ENCODE results near the gene RASGRP3.
"Not testable (repeated sequence)": the region's sequence is repeated elsewhere in the genome, so short reads cannot be mapped to it uniquely, and the experiment has no call there.

The RASGRP3 gene

DNA sequence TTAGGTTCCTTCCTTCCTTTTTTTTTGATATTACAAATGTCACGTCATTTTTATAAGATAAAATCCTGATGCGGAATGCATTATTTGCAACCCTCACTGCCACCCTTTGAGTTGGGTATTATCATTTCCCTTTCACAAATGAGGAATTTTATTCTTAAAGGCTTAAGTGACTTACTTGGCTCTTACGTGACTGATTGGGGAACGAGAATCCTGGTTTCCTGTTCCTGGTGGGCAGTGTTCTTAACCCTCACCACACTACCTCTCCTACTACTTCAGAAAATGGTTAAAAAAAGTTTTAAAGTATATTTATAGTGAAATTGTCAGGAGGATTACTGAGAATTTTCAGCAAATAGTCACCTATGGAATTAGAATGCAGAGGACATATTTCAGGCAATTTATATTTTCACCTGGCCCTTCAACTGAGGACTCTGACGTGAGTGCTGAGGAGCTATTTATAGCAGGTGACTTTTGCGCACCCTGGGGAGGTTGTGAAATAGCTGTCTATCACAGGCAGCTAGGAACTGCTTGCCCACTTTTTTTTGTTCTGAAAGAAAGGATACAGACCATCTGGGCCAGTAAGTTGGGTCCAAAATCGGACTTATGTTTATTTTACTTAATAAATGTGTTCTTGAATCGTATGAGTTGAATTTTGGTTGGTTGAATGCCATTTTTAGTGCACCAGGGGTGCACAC, 18.7 kb upstream of the RASGRP3 start:
- DNase-seq (ENCODE audit: low read depth), result no peak

DNA sequence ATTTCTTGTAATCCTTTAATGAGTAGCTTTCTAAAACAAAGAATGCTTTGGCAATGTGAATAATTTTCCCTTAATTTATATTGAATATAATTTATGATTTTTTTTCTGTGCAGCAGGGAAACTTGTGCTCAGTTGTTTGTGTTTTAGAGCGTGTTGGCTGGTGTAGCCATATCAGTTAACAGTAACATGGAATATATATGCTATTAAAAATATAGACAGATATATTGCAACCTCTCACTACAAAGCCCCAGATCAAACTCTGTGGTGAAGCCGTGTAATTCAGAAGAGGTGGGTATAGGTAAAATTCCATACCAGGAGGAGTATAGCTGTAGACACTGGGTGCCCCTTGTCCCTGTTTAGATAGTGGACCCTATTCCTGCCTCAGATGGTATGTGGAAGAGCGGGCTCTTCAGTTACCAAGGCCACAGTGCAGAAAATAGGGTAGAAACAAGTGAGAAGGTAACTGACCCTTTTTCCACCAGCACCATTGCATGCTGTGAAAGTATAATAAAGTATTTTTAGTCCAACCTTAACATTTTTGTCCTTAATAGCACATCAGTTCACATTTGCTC, 18.1 kb upstream of the RASGRP3 start:
- DNase-seq (ENCODE audit: low read depth), result no peak

- no peak for DNase-seq (ENCODE audit: low read depth)
These were observed 16.7 kb upstream of the RASGRP3 start for GRCh38 chr2:33459745-33460144.

GRCh38 chr2:33462512-33462911, 13.9 kb upstream of the RASGRP3 start:
- DNase-seq (ENCODE audit: low read depth), result not testable (repeated sequence)

DNA sequence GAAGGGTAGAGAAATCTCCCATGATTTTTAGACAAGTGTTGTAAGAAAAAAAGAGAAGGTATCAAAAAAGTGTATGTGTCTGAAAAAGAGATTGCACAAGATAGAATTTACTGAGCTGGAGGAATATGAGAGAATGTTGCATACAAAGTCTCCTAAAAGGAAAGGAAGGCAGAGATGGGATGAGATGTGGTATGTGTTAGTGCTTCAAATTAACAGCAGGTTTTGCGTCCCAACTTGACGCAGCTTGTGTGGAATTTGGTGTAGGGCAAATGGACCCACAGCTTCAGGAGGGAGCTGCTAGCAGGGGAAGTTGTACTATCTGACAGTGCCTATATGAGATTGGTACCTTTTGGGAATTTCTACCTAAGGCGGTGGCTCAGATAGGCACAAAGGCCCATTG, 9.0 kb upstream of the RASGRP3 start:
- DNase-seq (ENCODE audit: low read depth), result no peak

DNA sequence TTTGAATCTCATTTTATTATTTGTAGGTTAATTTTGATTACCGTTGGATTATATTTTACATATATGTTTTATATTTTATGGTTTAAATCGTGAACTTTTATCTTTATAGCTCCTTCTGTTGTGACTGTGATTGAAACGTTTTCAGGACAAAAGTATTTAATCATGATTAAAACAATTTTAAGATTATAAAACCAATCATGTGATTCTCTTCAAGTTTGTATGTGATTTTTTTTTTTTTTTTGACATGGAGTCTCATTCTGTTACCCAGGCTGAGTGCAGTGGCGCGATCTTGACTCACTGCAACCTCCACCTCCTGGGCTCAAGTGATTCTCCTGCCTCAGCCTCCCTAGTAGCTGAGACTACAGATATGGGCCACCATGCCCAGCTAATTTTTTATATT, 7.2 kb upstream of the RASGRP3 start:
- no peak for DNase-seq (ENCODE audit: low read depth)

DNA sequence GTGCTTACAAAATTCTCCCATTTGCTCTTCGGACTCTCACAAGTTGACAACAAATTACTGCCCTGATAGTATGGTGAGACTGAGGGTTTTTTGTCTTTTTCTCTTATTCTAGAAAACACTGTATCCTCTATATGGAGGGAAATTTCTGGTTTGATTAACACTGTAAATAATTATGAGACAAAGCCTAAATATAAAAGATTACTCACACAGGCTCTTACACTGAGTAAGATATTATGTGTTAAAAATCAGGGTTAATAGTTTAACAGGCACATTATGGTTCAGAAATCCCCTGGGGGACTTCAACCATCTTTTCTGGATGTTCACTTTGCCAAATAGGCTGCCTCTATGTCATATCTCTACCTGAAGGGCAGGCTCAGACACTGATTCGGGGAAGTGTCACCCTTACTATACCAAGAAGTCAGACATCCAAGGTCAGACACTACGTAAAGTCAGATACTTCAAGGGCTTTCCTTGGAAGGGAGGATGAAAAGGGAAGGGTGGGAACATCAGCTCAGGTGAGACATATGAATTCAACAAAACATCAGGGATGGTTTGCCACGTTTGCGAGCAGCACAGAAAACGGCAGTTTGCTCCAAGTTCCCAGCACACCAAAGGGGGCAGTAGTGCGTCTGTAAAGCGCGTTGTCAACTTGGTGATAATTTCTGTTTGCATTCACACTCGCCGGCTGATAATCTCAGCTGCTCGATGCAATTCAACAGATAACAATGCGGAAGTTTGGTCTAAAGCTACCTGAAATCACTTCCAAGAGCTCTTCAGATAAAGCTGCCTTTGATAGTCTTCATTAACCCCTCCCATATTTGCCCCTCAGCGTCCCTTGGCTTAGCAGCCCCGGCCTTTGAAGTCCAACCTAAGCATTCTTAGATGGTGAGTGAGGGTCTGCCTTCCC, 972 bp upstream of the RASGRP3 start:
- peak; percentile 80 for DNase-seq (ENCODE audit: low read depth)

DNA sequence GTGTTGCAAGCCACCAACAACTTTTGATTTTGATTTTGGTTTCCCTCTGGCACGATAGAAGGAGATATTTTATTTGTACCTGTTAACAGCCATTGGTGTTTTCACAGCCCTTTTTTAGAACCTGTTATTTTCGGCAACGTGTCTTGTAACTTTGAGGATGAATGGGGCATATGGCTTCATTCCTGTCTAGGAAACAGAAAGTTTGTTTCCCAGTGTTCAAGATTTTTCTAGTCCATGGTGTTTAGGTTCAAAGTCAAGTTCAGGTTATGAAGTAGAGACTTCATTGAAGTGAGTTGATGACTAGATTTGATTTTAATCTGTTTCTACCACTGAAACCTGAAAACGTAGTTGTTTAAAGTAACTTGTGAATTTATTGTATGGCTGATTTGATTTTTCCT, 343 bp downstream of the RASGRP3 start:
- no peak for DNase-seq (ENCODE audit: low read depth)

GRCh38 chr2:33477473-33478468, 1.3 kb downstream of the RASGRP3 start:
- DNase-seq (ENCODE audit: low read depth), result no peak

GRCh38 chr2:33478968-33479731, 2.7 kb downstream of the RASGRP3 start:
- DNase-seq (ENCODE audit: low read depth), result no peak

- DNase-seq (ENCODE audit: low read depth), result no peak
These were observed 6.1 kb downstream of the RASGRP3 start for GRCh38 chr2:33482518-33482917.

DNA sequence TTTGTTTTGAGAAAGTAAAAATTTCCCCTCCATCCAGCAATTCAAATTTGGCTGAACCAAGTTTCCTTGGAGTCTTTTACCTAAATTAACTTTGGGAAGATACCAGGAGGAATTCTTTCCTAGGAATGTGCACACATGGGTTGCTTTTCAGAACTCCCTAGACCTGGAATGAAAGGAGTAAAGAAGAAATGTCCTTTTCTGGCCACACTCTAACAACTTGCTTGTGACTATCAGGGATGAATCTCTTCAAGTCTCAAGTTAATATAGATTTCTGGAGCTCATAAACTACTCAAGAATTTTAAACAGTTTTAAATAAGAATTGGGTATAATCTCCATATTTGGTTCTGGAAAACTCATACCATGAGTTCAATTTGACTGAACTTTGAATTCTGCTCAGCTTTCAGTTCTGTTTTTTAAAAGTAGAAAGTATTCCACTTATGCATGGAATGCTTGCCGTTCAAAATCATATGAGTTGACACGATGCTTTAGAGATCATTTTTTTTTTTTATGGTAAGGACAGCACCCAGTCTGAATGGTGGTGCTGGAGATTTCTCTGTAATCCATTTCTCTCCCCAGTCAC, 7.7 kb downstream of the RASGRP3 start:
- no peak for DNase-seq (ENCODE audit: low read depth)

DNA sequence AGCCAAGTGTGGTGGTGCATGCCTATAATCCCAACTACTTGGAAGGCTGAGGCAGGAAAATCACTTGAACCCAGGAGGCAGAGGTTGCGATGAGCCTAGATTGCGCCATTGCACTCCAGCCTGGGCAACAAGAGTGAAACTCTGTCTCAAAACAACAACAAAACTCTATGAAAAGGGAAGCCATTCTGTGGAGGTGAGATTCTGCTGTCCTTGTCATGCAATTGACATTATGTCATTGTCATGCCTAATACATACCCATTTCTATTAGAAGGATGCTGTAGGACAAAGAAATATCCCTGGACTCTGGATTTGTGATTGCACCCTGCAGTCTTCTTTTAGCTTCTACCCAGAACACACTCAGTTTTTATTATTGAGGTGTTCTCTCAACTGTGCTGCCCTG, 8.6 kb downstream of the RASGRP3 start:
- no peak for DNase-seq (ENCODE audit: low read depth)

DNA sequence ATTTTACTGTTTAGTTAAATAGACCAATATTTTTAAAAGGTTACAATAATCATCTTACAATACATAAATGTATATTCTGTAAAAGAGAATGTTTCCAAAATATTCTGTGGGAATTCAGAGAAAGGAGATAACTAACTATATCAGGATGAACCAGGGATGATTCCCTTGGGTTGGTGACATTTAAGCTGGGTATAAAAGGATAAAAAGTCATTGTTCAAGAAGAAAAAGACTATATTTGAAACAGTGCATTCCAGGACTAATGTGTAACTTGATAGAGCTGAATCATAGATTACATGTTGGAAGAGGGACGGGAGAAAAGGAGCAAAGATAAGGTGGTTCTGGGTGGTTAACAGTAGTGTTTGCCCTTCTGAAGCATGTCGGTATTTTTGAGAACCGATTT, 10.1 kb downstream of the RASGRP3 start:
- DNase-seq (ENCODE audit: low read depth), result no peak

- DNase-seq (ENCODE audit: low read depth), result no peak
These were observed 11.8 kb downstream of the RASGRP3 start for GRCh38 chr2:33488178-33488690.

GRCh38 chr2:33488715-33489540, 12.5 kb downstream of the RASGRP3 start:
- DNase-seq (ENCODE audit: low read depth), result no peak

DNA sequence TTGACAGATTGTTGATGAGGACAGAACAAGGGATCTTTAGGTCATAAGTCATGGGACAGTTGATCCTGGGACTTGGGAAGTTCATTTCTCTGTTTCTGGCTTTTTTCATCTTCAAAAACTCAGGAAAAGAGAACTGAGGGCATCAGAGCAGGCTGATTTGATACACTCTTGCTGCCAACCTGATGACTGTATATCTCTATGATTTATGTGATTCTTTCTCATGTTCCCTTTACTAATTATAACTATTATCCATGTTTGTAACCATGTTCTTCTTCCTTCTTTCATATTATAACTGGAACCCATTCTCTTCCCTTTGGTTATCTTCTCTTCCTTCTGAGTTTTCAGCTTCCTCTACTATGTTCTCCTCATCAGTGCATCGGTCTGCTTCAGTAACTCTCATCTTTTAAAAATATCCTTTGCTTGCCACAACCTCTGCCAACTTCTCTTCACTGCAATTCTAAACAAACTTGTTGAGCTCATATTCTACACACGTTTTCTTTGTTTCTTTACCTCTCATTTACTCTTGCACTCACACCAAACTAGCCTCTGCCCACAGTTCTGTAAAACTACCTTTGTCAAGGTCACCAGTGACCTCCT, 13.5 kb downstream of the RASGRP3 start:
- DNase-seq (ENCODE audit: low read depth), result no peak

DNA sequence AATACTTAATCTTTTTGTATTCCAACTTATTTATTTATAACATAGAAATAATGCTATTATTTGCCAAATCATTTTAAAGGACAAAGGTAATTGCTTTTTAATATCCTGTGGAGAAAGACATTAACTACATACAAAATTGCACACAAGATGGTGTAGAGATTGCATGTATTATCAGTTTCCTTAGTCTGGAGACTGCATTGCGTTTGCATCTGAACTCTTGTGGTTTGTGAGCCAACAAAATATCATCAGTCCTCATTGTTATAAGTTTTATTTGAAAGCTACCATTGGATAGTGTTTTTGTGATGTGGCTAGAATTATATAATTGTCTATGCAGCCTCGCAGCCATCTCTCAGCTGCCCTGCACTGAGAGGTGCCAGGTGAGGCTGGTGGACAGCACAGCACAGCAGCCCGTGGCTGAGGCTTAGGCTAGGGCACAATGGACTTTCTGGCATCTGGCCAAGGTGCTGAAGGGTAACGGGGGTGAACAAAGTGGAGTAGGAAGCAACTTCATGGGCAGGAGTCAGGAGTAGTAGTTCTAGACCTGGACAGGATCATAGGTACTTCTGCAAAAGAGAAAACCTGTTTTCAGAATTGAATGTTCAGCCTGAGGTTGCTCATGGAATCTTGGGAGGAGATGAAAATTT, 15.1 kb downstream of the RASGRP3 start:
- DNase-seq (ENCODE audit: low read depth), result no peak

Measured in ELR (cell line).